Heart right ventricle (tissue), 16 donors: ENCODE measurements around the gene SEMA5A. TPM values are rescaled to one million over a fixed set of nuclear protein-coding genes. Genes with fewer than 3 reads are reported as not detected.

Experiments used
- ATAC-seq, 8 donors: fragments of 200-7000 bp; cut with Tn5 transposase; one replicate each; pipeline ENCODE4 v1.9.1; 2020; ENCODE audit warnings: mild to moderate bottlenecking in 8 of 8, moderate library complexity in 8 of 8, moderate number of reproducible peaks in 1 of 8
- DNase-seq, 2 donors: peaks; one replicate each; pipeline ENCODE4 v3.0.0-alpha.2; 2020
- H3K27ac ChIP-seq, 10 donors: fragments of 200-600 bp; sonication (generic) in 2 of 10; one replicate each; pipeline versions ENCODE4 v1.5.0 to v1.8.0; 2020 to 2022; ENCODE audit warnings: mild to moderate bottlenecking in 3 of 10
- H3K27me3 ChIP-seq, 7 donors: fragments of 200-600 bp; one replicate each; pipeline ENCODE4 v1.8.0; 2021 to 2022; ENCODE audit warnings: mild to moderate bottlenecking in 2 of 7
- H3K36me3 ChIP-seq, 9 donors: fragments of 200-600 bp; sonication (generic) in 1 of 9; one replicate each; pipeline versions ENCODE4 v1.5.0 to v1.8.0; 2020 to 2022; ENCODE audit warnings: mild to moderate bottlenecking in 2 of 9
- H3K4me1 ChIP-seq, 9 donors: fragments of 200-600 bp; sonication (generic) in 1 of 9; one replicate each; pipeline versions ENCODE4 v1.5.0 to v1.8.0; 2020 to 2022; ENCODE audit warnings: mild to moderate bottlenecking in 4 of 9
- H3K4me3 ChIP-seq, 10 donors: fragments of 200-600 bp; sonication (generic) in 2 of 10; one replicate each; pipeline versions ENCODE4 v1.5.0 to v1.8.0; 2020 to 2022; ENCODE audit warnings: mild to moderate bottlenecking in 7 of 10, moderate library complexity in 2 of 10
- H3K9me3 ChIP-seq, 11 donors: fragments of 200-600 bp in 10 of 11; sonication (generic) in 2 of 11; one replicate each; pipeline versions ENCODE4 v1.5.0 to v1.8.0; 2013 to 2022; ENCODE audit warnings: mild to moderate bottlenecking in 2 of 11, control low read depth in 1 of 11, moderate library complexity in 1 of 11
- WGBS, 2 donors: extraction: QIAGEN DNeasy Blood & Tissue Kit; methylation state at CpG; one replicate each; pipeline ENCODE4 v1.1.7; 2013; ENCODE audit warnings: inconsistent platforms in 1 of 2; 5-methylcytosine and 5-hydroxymethylcytosine counted together
- intact Hi-C, 10 donors: fragments of 100-400 bp; cut with DNase I; formaldehyde crosslinking; loops; one replicate each; pipeline versions ENCODE4 v1.11.1 to v1.14.2; 2022
- microRNA-seq, 2 donors: library from miRNA; unstranded; fragments of <30 nt; microRNA quantifications; one replicate each; pipeline ENCODE4 v1.2.0, GENCODE V29; 2021
- polyA plus RNA-seq, 2 donors: library from polyadenylated mRNA; stranded (reverse); fragments of 200-250 nt; gene quantifications; one replicate each; pipeline ENCODE4 v1.2.3, GENCODE V29; 2013
- total RNA-seq, 10 donors: library from RNA; stranded (reverse); fragmentation: NEBNext Ultra II Directional in 3 of 10; extraction: Animal tissue kit (Norgen Biotek cat#: 25700) in 3 of 10; gene quantifications; one replicate each; pipeline versions ENCODE4 v1.2.1 to v1.2.4, GENCODE V29; 2021 to 2023
- TF ChIP-seq, protein P1 (sequence below), 9 donors: fragments of 200-600 bp; sonication (generic) in 2 of 9; IDR thresholded peaks; one replicate each; pipeline versions ENCODE4 v1.5.0 to v1.8.0; 2021 to 2022; ENCODE audit warnings: antibody characterized with exemption in 9 of 9, mild to moderate bottlenecking in 5 of 9, moderate library complexity in 1 of 9
- donor health status: Arrhythmogenic right ventricular cardiomyopathy.
- donor health status: ischemic (EF 13 %, LVEDD 7.1; RV severe dilation, severe dysfunction).
- donor health status: healthy with polysubstance abuse.
- donor health status: DM: no; HTN: yes; CAD: no.
- donor health status: DM: no; HTN: no; CAD: no.
- donor health status: ischemic (EF 25% LVEDD 6.9; RV normal size, moderate dysfunction).
- donor health status: ischemic (EF 25% LVEDD 5.7; RV mildly dilated, moderate dysfunction).
- donor health status: healthy.
- donor health status: DM: yes; HTN: yes; CAD: no.
- donor health status: Ischemic cardiomyopathy.
- donor health status: ischemic (EF 35%, LVEDD 5.7; RV mildly dilated, moderate dysfunction).
- donor health status: nonischemic (EF 11% LVEDD 7.7; RV severe dilation, severe dysfunction).
- donor health status: DM: yes; HTN: yes; CAD: no.
- donor health status: PGD.
- donor health status: ischemic (EF 29% LVEDD 5.4; RV normal size, mild dysfunction).
- donor health status: nonischemic (EF 23%, LVEDD 6.1; RV moderate dilation, normal function).

SEMA5A gene
- total and polyA plus RNA-seq, 12 donors, result 1.9 to 71.5 (median 48.0) TPM

DNA sequence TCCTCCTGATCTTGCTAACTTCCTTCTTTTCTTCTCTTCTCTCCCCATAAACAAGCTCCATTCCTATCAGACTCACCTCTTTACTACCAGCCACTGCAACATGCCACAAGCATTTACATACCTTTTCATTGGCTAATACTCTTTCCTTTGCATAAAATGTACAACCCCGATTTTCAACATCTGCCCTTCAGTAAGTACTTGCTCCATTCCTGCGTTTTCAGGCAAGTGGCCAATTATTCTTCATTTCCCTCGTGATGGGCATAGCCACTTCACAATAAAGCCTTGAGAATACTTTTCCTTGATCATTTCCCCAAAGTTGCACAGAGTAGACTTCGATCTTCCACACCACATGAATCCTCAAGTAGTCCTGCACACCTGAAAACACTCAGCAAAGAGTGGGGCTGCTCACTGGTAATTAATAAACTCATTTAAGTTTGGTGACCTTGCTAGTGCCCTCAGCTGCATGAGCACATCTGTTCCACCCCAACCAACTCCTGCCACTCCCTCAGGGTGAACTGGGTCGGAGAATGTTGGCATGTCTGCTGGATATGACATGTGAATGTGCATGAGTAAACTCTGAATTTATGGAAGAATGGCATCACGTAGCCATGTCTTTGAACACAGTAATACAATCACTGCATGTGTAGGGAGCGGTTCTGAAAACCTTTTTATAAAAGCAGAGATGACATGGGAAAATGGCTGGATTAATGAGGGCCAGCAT, 535.8 kb downstream of the SEMA5A start:
- ATAC-seq (no peak), DNase-seq (no peak)
- no peak overlapping the region for H3K4me3 ChIP-seq
- intact Hi-C loops, result no loop called here
- no peaks in the 10 kb centered on the region for H3K9me3 ChIP-seq
- H3K27me3 ChIP-seq, result no peaks in the 10 kb centered on the region
- H3K27ac ChIP-seq, result no peak overlapping the region
- TF ChIP-seq, protein P1, sequence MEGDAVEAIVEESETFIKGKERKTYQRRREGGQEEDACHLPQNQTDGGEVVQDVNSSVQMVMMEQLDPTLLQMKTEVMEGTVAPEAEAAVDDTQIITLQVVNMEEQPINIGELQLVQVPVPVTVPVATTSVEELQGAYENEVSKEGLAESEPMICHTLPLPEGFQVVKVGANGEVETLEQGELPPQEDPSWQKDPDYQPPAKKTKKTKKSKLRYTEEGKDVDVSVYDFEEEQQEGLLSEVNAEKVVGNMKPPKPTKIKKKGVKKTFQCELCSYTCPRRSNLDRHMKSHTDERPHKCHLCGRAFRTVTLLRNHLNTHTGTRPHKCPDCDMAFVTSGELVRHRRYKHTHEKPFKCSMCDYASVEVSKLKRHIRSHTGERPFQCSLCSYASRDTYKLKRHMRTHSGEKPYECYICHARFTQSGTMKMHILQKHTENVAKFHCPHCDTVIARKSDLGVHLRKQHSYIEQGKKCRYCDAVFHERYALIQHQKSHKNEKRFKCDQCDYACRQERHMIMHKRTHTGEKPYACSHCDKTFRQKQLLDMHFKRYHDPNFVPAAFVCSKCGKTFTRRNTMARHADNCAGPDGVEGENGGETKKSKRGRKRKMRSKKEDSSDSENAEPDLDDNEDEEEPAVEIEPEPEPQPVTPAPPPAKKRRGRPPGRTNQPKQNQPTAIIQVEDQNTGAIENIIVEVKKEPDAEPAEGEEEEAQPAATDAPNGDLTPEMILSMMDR (IDR thresholded peaks at IDR 0.05), result no peak
- 74 to 79% methylated on average over 7 of the region's 7 CpGs for WGBS, 2 donors
- no peaks in the 10 kb centered on the region for H3K36me3 ChIP-seq
- no peaks in the 10 kb centered on the region for H3K4me1 ChIP-seq

DNA sequence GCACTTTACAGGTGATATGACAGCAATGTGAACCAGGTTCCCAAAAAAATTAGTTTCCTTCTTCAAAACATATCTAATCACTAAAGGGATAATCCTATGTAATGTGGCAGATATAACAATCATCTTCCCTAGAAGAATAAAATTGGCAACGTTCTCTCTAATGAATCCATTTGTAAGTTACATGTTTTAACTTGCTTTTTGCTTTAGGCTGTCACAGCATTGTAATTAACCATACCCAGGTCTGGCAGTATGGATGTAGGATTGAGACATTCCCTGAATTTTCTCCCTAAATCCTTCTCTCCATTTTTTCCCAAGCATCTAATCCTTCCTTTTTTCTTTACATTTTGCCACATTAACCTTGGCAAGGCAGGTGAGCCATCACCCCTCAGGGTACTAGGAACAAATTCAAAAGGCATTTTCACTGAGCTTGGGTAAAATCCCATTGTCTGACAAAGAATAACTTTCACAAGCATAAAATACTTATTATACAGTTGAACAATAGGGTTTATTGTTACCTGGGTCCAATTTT, 548.3 kb downstream of the SEMA5A start:
- Histone ChIP-seq H3K9me3 (peaks cover 0 to 7% (median 0%) of the 10 kb centered on the region in 11 donors), H3K4me3 (no peak overlapping the region), H3K27ac (no peak overlapping the region), H3K27me3 (no peaks in the 10 kb centered on the region), H3K36me3 (no peaks in the 10 kb centered on the region), H3K4me1 (no peaks in the 10 kb centered on the region)
- DNase-seq (no peak), ATAC-seq (no peak)
- intact Hi-C loops, result loop anchor here in 1 of 10 donors (1.0 kb wide), 1 partner anchor 43 kb away; no protein-coding TSS in a partner anchor
- TF ChIP-seq, protein P1 (IDR thresholded peaks at IDR 0.05), result no peak
- 40 to 42% methylated on average over 1 of the region's 1 CpG for WGBS, 2 donors

DNA sequence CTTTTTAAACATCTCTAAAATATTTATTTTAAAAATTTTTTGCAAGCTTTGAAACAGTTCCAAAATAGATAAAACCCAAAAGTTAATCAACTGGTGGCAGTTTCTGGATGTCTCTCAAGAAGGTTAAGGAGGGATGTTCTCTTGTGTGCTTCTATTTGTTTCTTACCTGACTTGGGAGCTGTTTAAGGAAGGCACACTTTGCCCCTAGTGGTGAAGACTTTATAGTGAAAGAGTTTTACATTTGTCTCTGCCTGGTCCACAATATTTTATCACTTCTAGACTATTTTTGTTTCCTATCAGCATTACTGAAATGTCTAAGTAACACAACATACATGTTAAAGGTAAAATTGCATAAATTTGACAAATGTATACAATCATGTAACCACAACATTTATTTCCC, 552.8 kb downstream of the SEMA5A start:
- intact Hi-C loops, result no loop called here
- Histone ChIP-seq H3K4me1 (no peaks in the 10 kb centered on the region), H3K4me3 (no peak overlapping the region), H3K27me3 (no peaks in the 10 kb centered on the region), H3K36me3 (no peaks in the 10 kb centered on the region), H3K27ac (no peak overlapping the region), H3K9me3 (peaks cover 0 to 21% (median 0%) of the 10 kb centered on the region in 11 donors)
- no peak for ATAC-seq
- TF ChIP-seq, protein P1 (IDR thresholded peaks at IDR 0.05), result peak in 3 of 9 donors; percentile 9 to 20 (median 9)
- DNase-seq, result no peak

Small RNA genes lying within 50 kb of the gene (microRNA-seq; reads per million reads assigned to microRNA genes)
- 14.3 to 17.4 reads per million in 2 donors for gene MIR4636

Other genes with a start within 250 kb of the SEMA5A start
- not detected for gene TAS2R1, start 84.3 kb upstream of the SEMA5A start, total RNA-seq
- gene TAS2R1, start 84.3 kb upstream of the SEMA5A start, polyA plus RNA-seq, result not detected